HepG2 (cell line): ENCODE data around the gene IRAK2. TPM values are rescaled to one million over a fixed set of nuclear protein-coding genes. Genes with fewer than 3 reads are reported as not detected.

ENCODE experiments used
- BRF2 ChIP-seq: sonication (generic); formaldehyde crosslinking; IDR thresholded peaks from 2 replicates; pipeline ENCODE4 v1.8.1; 2022; ENCODE audit warnings: mild to moderate bottlenecking, missing genetic modification reagents
- CHD4 ChIP-seq: fragments of 200-600 bp; sonication (generic); IDR thresholded peaks from 2 replicates; pipeline ENCODE4 v1.7.0; 2017; ENCODE audit warnings: mild to moderate bottlenecking, low read length, borderline replicate concordance
- ETV6 ChIP-seq: sonication (generic); formaldehyde crosslinking; conservative IDR thresholded peaks from 2 replicates; pipeline ENCODE4 v1.4.0; 2020; ENCODE audit warnings: missing genetic modification reagents
- MED13 ChIP-seq: sonication (generic); formaldehyde crosslinking; IDR thresholded peaks from 2 replicates; pipeline ENCODE4 v1.5.0; 2020; ENCODE audit warnings: missing genetic modification reagents
- PRDM4 ChIP-seq: sonication (generic); formaldehyde crosslinking; IDR thresholded peaks from 2 replicates; pipeline ENCODE4 v1.9.0; 2021; ENCODE audit warnings: missing genetic modification reagents, borderline replicate concordance
- RFXANK ChIP-seq: IDR thresholded peaks from 2 replicates; pipeline ENCODE4 v1.6.1; 2016
- ZNF678 ChIP-seq: sonication (generic); formaldehyde crosslinking; IDR thresholded peaks from 2 replicates; pipeline ENCODE4 v1.4.0; 2020; ENCODE audit warnings: mild to moderate bottlenecking, missing genetic modification reagents
- polyA plus RNA-seq, 8 experiments: library from polyadenylated mRNA; depleted of rRNA in 3 of 8; stranded (reverse) in 7 of 8; unstranded in 1 of 8; fragments of >200 nt; fragmentation: Illumina TruSeq in 4 of 8; extraction: Trizol in 4 of 8; gene quantifications; 2 replicates each; pipeline versions ENCODE4 v1.2.1 to v1.2.3, GENCODE V29; 2011 to 2016; ENCODE audit warnings: low read depth in 4 of 8, missing spikeins in 1 of 8, mixed read lengths in 1 of 8; ENCODE audit not compliant: insufficient read depth in 1 of 8
- total RNA-seq, 5 experiments: library from RNA; depleted of rRNA; stranded (reverse); fragments of >200 nt; fragmentation: Illumina TruSeq; extraction: Trizol; gene quantifications; 2 replicates each; pipeline ENCODE4 v1.2.3, GENCODE V29; 2016; ENCODE audit warnings: low read depth in 1 of 5
- TF ChIP-seq, protein P1 (sequence below): sonication (generic); formaldehyde crosslinking; IDR thresholded peaks from 2 replicates; pipeline ENCODE4 v1.4.0; 2020; ENCODE audit warnings: missing genetic modification reagents; ENCODE audit errors: not compliant biosample characterization
- TF ChIP-seq, protein P2 (sequence below): sonication (generic); formaldehyde crosslinking; IDR thresholded peaks from 2 replicates; pipeline ENCODE4 v1.5.0; 2020; ENCODE audit warnings: mild to moderate bottlenecking, missing genetic modification reagents, moderate library complexity

IRAK2 gene
- total and polyA plus RNA-seq, 2 of the 13 experiments (the other 11 are each of a cell fraction or from before 2014, with no cell fraction given) = 13.1 to 23.3 TPM

DNA sequence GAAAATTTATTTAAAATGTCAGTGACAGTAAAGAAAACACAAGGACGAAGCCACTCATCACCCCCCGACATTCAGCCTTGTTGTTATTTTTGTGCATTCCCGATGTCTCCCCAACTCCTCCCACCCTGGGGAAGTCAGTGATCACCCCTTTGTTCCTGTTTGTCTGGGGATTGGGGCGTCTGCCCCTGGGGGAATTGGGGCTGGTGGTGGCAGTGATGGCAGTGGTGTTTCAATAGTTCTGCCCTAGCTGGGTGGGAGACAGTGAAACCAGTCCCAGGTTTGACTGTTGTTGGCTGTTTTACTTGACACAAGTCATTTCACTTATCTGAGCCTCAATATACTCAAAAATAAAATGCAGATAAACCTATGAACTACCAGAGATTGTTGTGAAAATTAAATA lies 33.5 kb downstream of the IRAK2 start (continued):
- TF ChIP-seq PRDM4 (CRISPR knock-in tag) = no peak
- TF ChIP-seq RFXANK (CRISPR knock-in tag) = no peak
- TF ChIP-seq, protein P1, sequence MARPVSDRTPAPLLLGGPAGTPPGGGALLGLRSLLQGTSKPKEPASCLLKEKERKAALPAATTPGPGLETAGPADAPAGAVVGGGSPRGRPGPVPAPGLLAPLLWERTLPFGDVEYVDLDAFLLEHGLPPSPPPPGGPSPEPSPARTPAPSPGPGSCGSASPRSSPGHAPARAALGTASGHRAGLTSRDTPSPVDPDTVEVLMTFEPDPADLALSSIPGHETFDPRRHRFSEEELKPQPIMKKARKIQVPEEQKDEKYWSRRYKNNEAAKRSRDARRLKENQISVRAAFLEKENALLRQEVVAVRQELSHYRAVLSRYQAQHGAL (CRISPR knock-in tag) = no peak
- TF ChIP-seq ZNF678 (CRISPR knock-in tag) = no peak
- TF ChIP-seq CHD4 = no peak
- TF ChIP-seq, protein P2, sequence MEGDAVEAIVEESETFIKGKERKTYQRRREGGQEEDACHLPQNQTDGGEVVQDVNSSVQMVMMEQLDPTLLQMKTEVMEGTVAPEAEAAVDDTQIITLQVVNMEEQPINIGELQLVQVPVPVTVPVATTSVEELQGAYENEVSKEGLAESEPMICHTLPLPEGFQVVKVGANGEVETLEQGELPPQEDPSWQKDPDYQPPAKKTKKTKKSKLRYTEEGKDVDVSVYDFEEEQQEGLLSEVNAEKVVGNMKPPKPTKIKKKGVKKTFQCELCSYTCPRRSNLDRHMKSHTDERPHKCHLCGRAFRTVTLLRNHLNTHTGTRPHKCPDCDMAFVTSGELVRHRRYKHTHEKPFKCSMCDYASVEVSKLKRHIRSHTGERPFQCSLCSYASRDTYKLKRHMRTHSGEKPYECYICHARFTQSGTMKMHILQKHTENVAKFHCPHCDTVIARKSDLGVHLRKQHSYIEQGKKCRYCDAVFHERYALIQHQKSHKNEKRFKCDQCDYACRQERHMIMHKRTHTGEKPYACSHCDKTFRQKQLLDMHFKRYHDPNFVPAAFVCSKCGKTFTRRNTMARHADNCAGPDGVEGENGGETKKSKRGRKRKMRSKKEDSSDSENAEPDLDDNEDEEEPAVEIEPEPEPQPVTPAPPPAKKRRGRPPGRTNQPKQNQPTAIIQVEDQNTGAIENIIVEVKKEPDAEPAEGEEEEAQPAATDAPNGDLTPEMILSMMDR (CRISPR knock-in tag) = no peak
- TF ChIP-seq BRF2 = no peak
- no peak for TF ChIP-seq ETV6 (CRISPR knock-in tag)
- no peak for TF ChIP-seq MED13 (CRISPR knock-in tag)
